ENCODE data around the gene TSPAN18.

TSPAN18 gene

GRCh38 chr11:44799012-44799411 is 72.2 kb downstream of the TSPAN18 start:
- H3K27ac ChIP-seq (ENCODE audit: low read depth, low read length, poor library complexity, severe bottlenecking), result no peak overlapping the region
- no peak overlapping the region for H3K9ac ChIP-seq (ENCODE audit: low read length)
- no peak for TF ChIP-seq EZH2 (IDR thresholded peaks at IDR 0.05; ENCODE audit: borderline replicate concordance, low read length)
- TF ChIP-seq CTCF (IDR thresholded peaks at IDR 0.05; ENCODE audit: low read length), result no peak
- H3K9me3 ChIP-seq (ENCODE audit: low read length), result no peaks in the 10 kb centered on the region
- no peaks in the 10 kb centered on the region for H3K9me2 ChIP-seq (ENCODE audit: low read depth, low read length)
- H3K27me3 ChIP-seq (ENCODE audit: insufficient read depth, low read length), result 0 out of 2 replicates have a peak, but pooled peaks cover 5% of the 10 kb centered on the region
- H3K4me1 ChIP-seq (ENCODE audit: insufficient read depth, low read length, severe bottlenecking), result no peaks in the 10 kb centered on the region
- no peak overlapping the region for H3K4me3 ChIP-seq (ENCODE audit: low read depth, low read length, poor library complexity, severe bottlenecking)
- no peak overlapping the region for H3K4me2 ChIP-seq (ENCODE audit: low read length)
- no peaks in the 10 kb centered on the region for H3F3A ChIP-seq (ENCODE audit: insufficient read depth, low read length)
- no peaks in the 10 kb centered on the region for H3K79me2 ChIP-seq (ENCODE audit: insufficient read depth, low read length)
- no peaks in the 10 kb centered on the region for H4K20me1 ChIP-seq (ENCODE audit: insufficient read depth, low read length)
- H3K36me3 ChIP-seq (ENCODE audit: insufficient read depth, low read length), result no peaks in the 10 kb centered on the region
- H2AFZ ChIP-seq (ENCODE audit: low read length), result no peak overlapping the region

DNA sequence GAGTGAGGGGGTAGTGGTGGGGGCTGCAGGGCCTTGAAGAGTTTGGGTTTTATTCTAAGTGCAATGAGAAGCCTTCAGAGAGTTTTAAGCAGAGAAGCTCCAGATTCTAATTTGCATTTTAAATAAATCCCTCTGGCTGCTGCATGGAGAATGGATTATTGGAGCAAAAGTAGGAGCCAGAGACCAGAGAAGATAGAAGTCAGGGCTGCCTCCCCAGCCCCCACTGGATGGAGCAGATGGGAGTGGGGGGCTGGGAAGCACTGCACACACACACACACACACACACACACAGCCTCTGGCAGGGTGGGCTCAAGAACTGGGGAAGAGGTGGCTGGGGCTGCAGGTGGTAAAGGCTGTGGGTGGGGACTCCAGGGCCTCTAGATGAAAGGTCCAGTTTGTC is 75.6 kb downstream of the TSPAN18 start:
- H3K9me2 ChIP-seq (ENCODE audit: low read depth, low read length), result no peaks in the 10 kb centered on the region
- H3K27ac ChIP-seq (ENCODE audit: low read depth, low read length, poor library complexity, severe bottlenecking), result no peak overlapping the region
- H3K79me2 ChIP-seq (ENCODE audit: insufficient read depth, low read length), result no peaks in the 10 kb centered on the region
- no peaks in the 10 kb centered on the region for H3K9me3 ChIP-seq (ENCODE audit: low read length)
- no peaks in the 10 kb centered on the region for H3K36me3 ChIP-seq (ENCODE audit: insufficient read depth, low read length)
- no peak overlapping the region for H3K9ac ChIP-seq (ENCODE audit: low read length)
- no peaks in the 10 kb centered on the region for H3K4me1 ChIP-seq (ENCODE audit: insufficient read depth, low read length, severe bottlenecking)
- no peak overlapping the region for H3K4me3 ChIP-seq (ENCODE audit: low read depth, low read length, poor library complexity, severe bottlenecking)
- no peaks in the 10 kb centered on the region for H4K20me1 ChIP-seq (ENCODE audit: insufficient read depth, low read length)
- no peak for TF ChIP-seq CTCF (IDR thresholded peaks at IDR 0.05; ENCODE audit: low read length)
- no peak for TF ChIP-seq EZH2 (IDR thresholded peaks at IDR 0.05; ENCODE audit: borderline replicate concordance, low read length)
- no peak overlapping the region for H3K4me2 ChIP-seq (ENCODE audit: low read length)
- H3K27me3 ChIP-seq (ENCODE audit: insufficient read depth, low read length), result 0 out of 2 replicates have a peak, but pooled peaks cover 5% of the 10 kb centered on the region
- no peaks in the 10 kb centered on the region for H3F3A ChIP-seq (ENCODE audit: insufficient read depth, low read length)
- H2AFZ ChIP-seq (ENCODE audit: low read length), result no peak overlapping the region

GRCh38 chr11:44803009-44803408 is 76.2 kb downstream of the TSPAN18 start:
- Histone ChIP-seq H3K4me1 (ENCODE audit: insufficient read depth, low read length, severe bottlenecking) (no peaks in the 10 kb centered on the region), H3K9me2 (ENCODE audit: low read depth, low read length) (no peaks in the 10 kb centered on the region), H3K4me3 (ENCODE audit: low read depth, low read length, poor library complexity, severe bottlenecking) (no peak overlapping the region), H3K79me2 (ENCODE audit: insufficient read depth, low read length) (no peaks in the 10 kb centered on the region), H3K9ac (ENCODE audit: low read length) (no peak overlapping the region), H3K27me3 (ENCODE audit: insufficient read depth, low read length) (0 out of 2 replicates have a peak, but pooled peaks cover 5% of the 10 kb centered on the region), H3K27ac (ENCODE audit: low read depth, low read length, poor library complexity, severe bottlenecking) (no peak overlapping the region), H3K36me3 (ENCODE audit: insufficient read depth, low read length) (no peaks in the 10 kb centered on the region), H4K20me1 (ENCODE audit: insufficient read depth, low read length) (no peaks in the 10 kb centered on the region), H3F3A (ENCODE audit: insufficient read depth, low read length) (no peaks in the 10 kb centered on the region), H2AFZ (ENCODE audit: low read length) (no peak overlapping the region), H3K4me2 (ENCODE audit: low read length) (no peak overlapping the region), H3K9me3 (ENCODE audit: low read length) (no peaks in the 10 kb centered on the region)
- TF ChIP-seq EZH2 (IDR thresholded peaks at IDR 0.05; ENCODE audit: borderline replicate concordance, low read length) (no peak), CTCF (IDR thresholded peaks at IDR 0.05; ENCODE audit: low read length) (no peak)

Data from OCI-LY1 (cell line).